GM12878 (cell line): ENCODE results near the gene KIAA0319L. TPM values are rescaled to one million over a fixed set of nuclear protein-coding genes. Genes with fewer than 3 reads are reported as not detected.

Source experiments
- ATAC-seq: fragments of 200-7000 bp; cut with Tn5 transposase; 3 replicates; pipeline ENCODE4 v1.9.1; 2020; ENCODE audit warnings: mild to moderate bottlenecking, moderate library complexity
- BruUV-seq: library from RNA; stranded (reverse); fragments of 400-500 nt; replicated peaks from 2 replicates; lab custom pipeline; 2021; lab: Mats Ljungman, UMichigan
- CTCF ChIA-PET: fragments of 300-600 bp; sonication (Branson Sonifier 250); formaldehyde crosslinking; extraction: SDS; loops from one replicate; lab custom pipeline; 2021; ENCODE audit warnings: inconsistent platforms; lab: Yijun Ruan, JAX
- POLR2A ChIA-PET: fragments of 350-600 bp; formaldehyde crosslinking; extraction: SDS; loops from one replicate; lab custom pipeline; 2021; ENCODE audit warnings: inconsistent platforms; lab: Charles Lee
- RAD21 ChIA-PET: fragments of 300-600 bp; sonication (Branson Sonifier 250); formaldehyde crosslinking; loops from one replicate; lab custom pipeline; 2023; ENCODE audit warnings: antibody characterized with exemption; ENCODE audit not compliant: unreplicated experiment; lab: Charles Lee
- SMC1A ChIA-PET: fragments of 300-600 bp; sonication (Branson Sonifier 250); formaldehyde crosslinking; loops from one replicate; lab custom pipeline; 2023; ENCODE audit not compliant: unreplicated experiment, uncharacterized antibody; lab: Charles Lee
- DNase-seq: peaks from one replicate; pipeline ENCODE4 v3.0.0-alpha.2; 2011; ENCODE audit warnings: low read depth, low spot score
- FAIRE-seq: peaks from 3 replicates; lab custom pipeline; 2011; peaks lifted over from hg19 to GRCh38; lab: Jason Lieb, UNC
- H2AFZ ChIP-seq: 2 replicates; pipeline ENCODE4 v1.6.0; 2011; ENCODE audit warnings: low read depth, low read length, control low read depth; ENCODE audit not compliant: control insufficient read depth
- H3K27ac ChIP-seq: 2 replicates; pipeline ENCODE4 v1.5.1; 2011; ENCODE audit warnings: control low read depth; ENCODE audit not compliant: control insufficient read depth, insufficient read depth
- H3K27me3 ChIP-seq, 2 experiments: replicated peaks in 1 of 2; 2 replicates each; pipeline versions ENCODE4 v1.6.0 to v1.6.1; 2011; ENCODE audit warnings: low read length in 1 of 2; ENCODE audit not compliant: control insufficient read depth in 2 of 2, insufficient read depth in 2 of 2
- H3K36me3 ChIP-seq, 2 experiments: 2 replicates each; pipeline ENCODE4 v1.5.1; 2011; ENCODE audit warnings: low read length in 1 of 2; ENCODE audit not compliant: control insufficient read depth in 2 of 2, insufficient read depth in 2 of 2
- H3K4me1 ChIP-seq: 2 replicates; pipeline ENCODE4 v1.6.1; 2011; ENCODE audit warnings: mild to moderate bottlenecking, low read length, moderate library complexity, mixed read lengths; ENCODE audit not compliant: control insufficient read depth, insufficient read depth
- H3K4me2 ChIP-seq: 2 replicates; pipeline ENCODE4 v1.6.0; 2011; ENCODE audit warnings: control low read depth; ENCODE audit not compliant: control insufficient read depth, insufficient read depth
- H3K4me3 ChIP-seq: fragments of 200-600 bp; sonication (generic); 2 replicates; pipeline ENCODE4 v1.5.1; 2016
- H3K79me2 ChIP-seq: 2 replicates; pipeline ENCODE4 v1.6.0; 2011; ENCODE audit warnings: low read length; ENCODE audit not compliant: control insufficient read depth, insufficient read depth
- H3K9ac ChIP-seq: 2 replicates; pipeline ENCODE4 v1.8.0; 2011; ENCODE audit warnings: low read length, control low read depth, mixed read lengths; ENCODE audit not compliant: control insufficient read depth, insufficient read depth
- H3K9me3 ChIP-seq: replicated peaks from 3 replicates; pipeline ENCODE4 v1.5.1; 2011; ENCODE audit warnings: mild to moderate bottlenecking, low read length; ENCODE audit not compliant: control insufficient read depth, insufficient read depth
- H4K20me1 ChIP-seq: 2 replicates; pipeline ENCODE4 v1.6.0; 2011; ENCODE audit not compliant: control insufficient read depth, insufficient read depth
- CBX3 ChIP-seq: fragments of 200-600 bp; sonication (generic); IDR thresholded peaks from 2 replicates; pipeline ENCODE4 v1.6.1; 2016; ENCODE audit warnings: low read depth, borderline replicate concordance
- CHD2 ChIP-seq: IDR thresholded peaks from 2 replicates; pipeline ENCODE4 v1.6.1; 2011; ENCODE audit warnings: low read depth, low read length, improper control_type of control experiment, borderline replicate concordance
- E2F8 ChIP-seq: fragments of 450-650 bp; IDR thresholded peaks from 2 replicates; pipeline ENCODE4 v1.6.1; 2018; ENCODE audit warnings: mild to moderate bottlenecking, low read depth, moderate library complexity; ENCODE audit not compliant: partially characterized antibody
- ETV6 ChIP-seq, 2 experiments: fragments of 450-650 bp in 1 of 2; IDR thresholded peaks in 1 of 2; conservative IDR thresholded peaks in 1 of 2; 2 replicates each; pipeline ENCODE4 v1.6.1; 2014; ENCODE audit warnings: antibody characterized with exemption in 1 of 2, borderline replicate concordance in 1 of 2, low read depth in 1 of 2, mild to moderate bottlenecking in 1 of 2, moderate library complexity in 1 of 2
- JUND ChIP-seq: IDR thresholded peaks from 2 replicates; pipeline ENCODE4 v1.6.1; 2012; ENCODE audit warnings: low read depth, mild to moderate bottlenecking, low read length, improper control_type of control experiment, moderate library complexity
- KLF5 ChIP-seq: fragments of 450-650 bp; IDR thresholded peaks from 2 replicates; pipeline ENCODE4 v1.6.1; 2014; ENCODE audit warnings: mild to moderate bottlenecking; ENCODE audit not compliant: partially characterized antibody
- MEF2A ChIP-seq: IDR thresholded peaks from 2 replicates; pipeline ENCODE4 v1.6.1; 2011; ENCODE audit warnings: low read depth, mild to moderate bottlenecking, low read length, moderate library complexity; ENCODE audit not compliant: insufficient read depth
- MTA3 ChIP-seq: IDR thresholded peaks from 2 replicates; pipeline ENCODE4 v1.6.1; 2012; ENCODE audit warnings: low read length, inconsistent platforms, borderline replicate concordance
- NRF1 ChIP-seq: conservative IDR thresholded peaks from 2 replicates; pipeline ENCODE4 v1.6.1; 2011; ENCODE audit warnings: mild to moderate bottlenecking, low read depth, low read length, improper control_type of control experiment
- SREBF1 ChIP-seq: IDR thresholded peaks from 2 replicates; pipeline ENCODE4 v1.6.1; 2012; ENCODE audit warnings: mild to moderate bottlenecking, low read length
- STAT1 ChIP-seq: fragments of 450-650 bp; conservative IDR thresholded peaks from 2 replicates; pipeline ENCODE4 v1.6.1; 2014; ENCODE audit warnings: antibody characterized with exemption, mild to moderate bottlenecking
- SUPT20H ChIP-seq: IDR thresholded peaks from 2 replicates; pipeline ENCODE4 v1.6.1; 2011; ENCODE audit warnings: low read depth, mild to moderate bottlenecking, low read length, moderate library complexity, borderline replicate concordance; ENCODE audit not compliant: control insufficient read depth
- TARDBP ChIP-seq: IDR thresholded peaks from 2 replicates; pipeline ENCODE4 v1.6.1; 2016; ENCODE audit warnings: borderline replicate concordance
- TBL1XR1 ChIP-seq: IDR thresholded peaks from 2 replicates; pipeline ENCODE4 v1.6.1; 2012; ENCODE audit warnings: low read depth, low read length, improper control_type of control experiment
- ZBTB11 ChIP-seq: fragments of 450-650 bp; formaldehyde crosslinking; IDR thresholded peaks from 2 replicates; pipeline ENCODE4 v1.5.0; 2022; ENCODE audit warnings: mild to moderate bottlenecking, missing genetic modification characterization
- in situ Hi-C: fragments of 300-500 bp; cut with MboI; formaldehyde crosslinking; loops from 9 replicates; pipeline ENCODE4 v1.14.3; 2018; ENCODE audit warnings: mixed read lengths
- intact Hi-C: fragments of 100-400 bp; cut with micrococcal nuclease; formaldehyde crosslinking; loops from one replicate; pipeline ENCODE4 v1.14.2; 2022; ENCODE audit not compliant: unreplicated experiment
- polyA plus RNA-seq, 11 experiments: library from polyadenylated mRNA; depleted of rRNA in 4 of 11; unstranded in 6 of 11; stranded (reverse) in 5 of 11; fragments of >200 nt; fragmentation: Nextera tagmentation in 4 of 11; fragmentation: Illumina TruSeq in 1 of 11; extraction: Ambion mirVana in 4 of 11; extraction: Trizol in 1 of 11; gene quantifications; 1 replicate in 1 of 11; 2 replicates in 10 of 11; pipeline versions ENCODE4 v1.2.1 to v1.2.3, GENCODE V29; 2011 to 2016; ENCODE audit warnings: inconsistent platforms in 2 of 11, missing spikeins in 2 of 11, low read depth in 1 of 11
- total RNA-seq, 4 experiments: library from RNA; depleted of rRNA in 3 of 4; stranded (reverse); fragments of >200 nt in 3 of 4; fragmentation: Illumina TruSeq in 1 of 4; extraction: Trizol in 1 of 4; gene quantifications; 2 replicates each; pipeline versions ENCODE4 v1.2.1 to v1.2.3, GENCODE V29; 2013 to 2021
- TF ChIP-seq, protein P1 (sequence below): fragments of 450-650 bp; formaldehyde crosslinking; IDR thresholded peaks from 2 replicates; pipeline ENCODE4 v1.4.0; 2020; ENCODE audit warnings: mild to moderate bottlenecking, moderate library complexity

KIAA0319L gene
- total and polyA plus RNA-seq, 10 of the 15 experiments (the other 5 are each of a cell fraction or from before 2014, with no cell fraction given), result 2.6 to 57.8 (median 25.4) TPM

- H3K4me3 ChIP-seq, result no peak overlapping the region
- in situ Hi-C loops, result no loop called here
- no peak for DNase-seq
- ATAC-seq, result no peak
- peaks cover 0 to 21% of the 10 kb centered on the region in 2 experiments; a peak in 3 of 4 replicates for H3K36me3 ChIP-seq
- CTCF ChIA-PET, result no interaction called here
- RAD21 ChIA-PET, result no interaction called here
- no peaks in the 10 kb centered on the region for H3K4me1 ChIP-seq
- no peaks in the 10 kb centered on the region for H3K9me3 ChIP-seq
- no peak overlapping the region for H3K27ac ChIP-seq
- intact Hi-C loops, result no loop called here
- H4K20me1 ChIP-seq, result no peaks in the 10 kb centered on the region
- no peak for FAIRE-seq
- SMC1A ChIA-PET, result no interaction called here
- no peak overlapping the region for H2AFZ ChIP-seq
- H3K4me2 ChIP-seq, result no peak overlapping the region
- no peaks in the 10 kb centered on the region for H3K79me2 ChIP-seq
- H3K9ac ChIP-seq, result no peak overlapping the region
- BruUV-seq, result no TSS peak
- H3K27me3 ChIP-seq, result no peaks in the 10 kb centered on the region
- POLR2A ChIA-PET, result no interaction called here
- TF ChIP-seq, protein P1, sequence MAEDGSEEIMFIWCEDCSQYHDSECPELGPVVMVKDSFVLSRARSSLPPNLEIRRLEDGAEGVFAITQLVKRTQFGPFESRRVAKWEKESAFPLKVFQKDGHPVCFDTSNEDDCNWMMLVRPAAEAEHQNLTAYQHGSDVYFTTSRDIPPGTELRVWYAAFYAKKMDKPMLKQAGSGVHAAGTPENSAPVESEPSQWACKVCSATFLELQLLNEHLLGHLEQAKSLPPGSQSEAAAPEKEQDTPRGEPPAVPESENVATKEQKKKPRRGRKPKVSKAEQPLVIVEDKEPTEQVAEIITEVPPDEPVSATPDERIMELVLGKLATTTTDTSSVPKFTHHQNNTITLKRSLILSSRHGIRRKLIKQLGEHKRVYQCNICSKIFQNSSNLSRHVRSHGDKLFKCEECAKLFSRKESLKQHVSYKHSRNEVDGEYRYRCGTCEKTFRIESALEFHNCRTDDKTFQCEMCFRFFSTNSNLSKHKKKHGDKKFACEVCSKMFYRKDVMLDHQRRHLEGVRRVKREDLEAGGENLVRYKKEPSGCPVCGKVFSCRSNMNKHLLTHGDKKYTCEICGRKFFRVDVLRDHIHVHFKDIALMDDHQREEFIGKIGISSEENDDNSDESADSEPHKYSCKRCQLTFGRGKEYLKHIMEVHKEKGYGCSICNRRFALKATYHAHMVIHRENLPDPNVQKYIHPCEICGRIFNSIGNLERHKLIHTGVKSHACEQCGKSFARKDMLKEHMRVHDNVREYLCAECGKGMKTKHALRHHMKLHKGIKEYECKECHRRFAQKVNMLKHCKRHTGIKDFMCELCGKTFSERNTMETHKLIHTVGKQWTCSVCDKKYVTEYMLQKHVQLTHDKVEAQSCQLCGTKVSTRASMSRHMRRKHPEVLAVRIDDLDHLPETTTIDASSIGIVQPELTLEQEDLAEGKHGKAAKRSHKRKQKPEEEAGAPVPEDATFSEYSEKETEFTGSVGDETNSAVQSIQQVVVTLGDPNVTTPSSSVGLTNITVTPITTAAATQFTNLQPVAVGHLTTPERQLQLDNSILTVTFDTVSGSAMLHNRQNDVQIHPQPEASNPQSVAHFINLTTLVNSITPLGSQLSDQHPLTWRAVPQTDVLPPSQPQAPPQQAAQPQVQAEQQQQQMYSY (CRISPR knock-in tag), result no peak
- no peak for TF ChIP-seq JUND
- TF ChIP-seq SUPT20H, result no peak
- TF ChIP-seq SREBF1, result no peak
- no peak for TF ChIP-seq ETV6 (conservative IDR thresholded peaks at IDR 0.05 in 1 of 2, IDR thresholded peaks at IDR 0.05 in 1 of 2; ENCODE audit: borderline replicate concordance in 1 of 2, low read depth in 1 of 2)
- no peak for TF ChIP-seq KLF5
- TF ChIP-seq CBX3, result no peak
- no peak for TF ChIP-seq TARDBP
- TF ChIP-seq STAT1, result no peak
- no peak for TF ChIP-seq MEF2A
- no peak for TF ChIP-seq MTA3
- TF ChIP-seq NRF1, result no peak
- TF ChIP-seq E2F8, result no peak
- TF ChIP-seq ZBTB11 (CRISPR knock-in tag), result no peak
- TF ChIP-seq CHD2, result no peak
- no peak for TF ChIP-seq TBL1XR1
These were observed 156.2 kb downstream of the KIAA0319L start for GRCh38 chr1:35401049-35401448.
